Astrocyte (in vitro differentiated cells and primary cell): ENCODE measurements around the gene RBM25.

Source experiments
- EZH2 ChIP-seq: IDR thresholded peaks from 2 replicates; pipeline ENCODE4 v1.6.1; 2012; ENCODE audit warnings: mild to moderate bottlenecking, low read length, inconsistent platforms; ENCODE audit not compliant: insufficient read depth
- TF ChIP-seq, protein P1 (sequence below): IDR thresholded peaks from 2 replicates; pipeline ENCODE4 v1.5.1; 2011; ENCODE audit warnings: low read depth, mild to moderate bottlenecking, inconsistent platforms, low read length, moderate library complexity; ENCODE audit not compliant: insufficient read depth

- TF ChIP-seq, protein P1, sequence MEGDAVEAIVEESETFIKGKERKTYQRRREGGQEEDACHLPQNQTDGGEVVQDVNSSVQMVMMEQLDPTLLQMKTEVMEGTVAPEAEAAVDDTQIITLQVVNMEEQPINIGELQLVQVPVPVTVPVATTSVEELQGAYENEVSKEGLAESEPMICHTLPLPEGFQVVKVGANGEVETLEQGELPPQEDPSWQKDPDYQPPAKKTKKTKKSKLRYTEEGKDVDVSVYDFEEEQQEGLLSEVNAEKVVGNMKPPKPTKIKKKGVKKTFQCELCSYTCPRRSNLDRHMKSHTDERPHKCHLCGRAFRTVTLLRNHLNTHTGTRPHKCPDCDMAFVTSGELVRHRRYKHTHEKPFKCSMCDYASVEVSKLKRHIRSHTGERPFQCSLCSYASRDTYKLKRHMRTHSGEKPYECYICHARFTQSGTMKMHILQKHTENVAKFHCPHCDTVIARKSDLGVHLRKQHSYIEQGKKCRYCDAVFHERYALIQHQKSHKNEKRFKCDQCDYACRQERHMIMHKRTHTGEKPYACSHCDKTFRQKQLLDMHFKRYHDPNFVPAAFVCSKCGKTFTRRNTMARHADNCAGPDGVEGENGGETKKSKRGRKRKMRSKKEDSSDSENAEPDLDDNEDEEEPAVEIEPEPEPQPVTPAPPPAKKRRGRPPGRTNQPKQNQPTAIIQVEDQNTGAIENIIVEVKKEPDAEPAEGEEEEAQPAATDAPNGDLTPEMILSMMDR = no peak
- TF ChIP-seq EZH2 = no peak
These were observed 67.4 kb downstream of the RBM25 start for GRCh38 chr14:73125746-73126145.
